SIG-M5 treated with dmso at 0.1 percent for 504 hours (cell line): Measurements from ENCODE around the gene SNRK.

Experiments
- DNase-seq: peaks from one replicate; lab custom pipeline; 2025; ENCODE audit not compliant: unreplicated experiment; lab: John Stamatoyannopoulos, UW

The SNRK gene

DNA sequence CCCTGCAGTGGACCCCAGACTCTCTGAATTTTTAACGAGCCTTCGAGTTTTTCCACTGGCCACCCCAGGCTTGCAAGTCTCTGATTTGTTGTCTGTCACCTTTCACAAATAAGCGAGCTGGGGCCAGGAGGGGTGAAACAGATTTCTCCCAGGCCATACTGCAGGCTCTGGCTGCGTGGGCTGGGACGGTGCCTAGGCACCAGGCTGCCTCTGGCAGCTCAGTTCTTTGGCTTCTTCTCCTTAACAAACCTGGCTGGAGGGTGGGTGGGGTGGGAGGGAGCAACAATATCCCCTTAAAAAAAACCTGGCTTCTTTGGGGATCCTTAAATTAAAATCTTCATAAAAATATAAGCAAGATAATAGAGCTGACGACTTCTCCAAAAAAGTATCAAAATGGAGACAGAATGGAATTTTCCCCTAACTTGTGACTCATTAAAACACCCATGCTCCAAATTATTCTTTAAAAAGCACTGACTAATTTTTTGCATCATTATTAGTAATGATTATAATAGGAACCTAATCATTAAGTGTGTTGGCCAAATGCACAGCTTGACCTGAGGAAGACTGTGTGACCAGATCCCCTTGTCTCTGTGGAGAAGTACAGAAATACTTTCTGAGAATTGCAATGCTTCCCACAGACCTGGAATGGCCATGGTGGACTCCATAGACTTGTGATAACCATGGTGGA, 84.1 kb downstream of the SNRK start:
- no peak for DNase-seq

DNA sequence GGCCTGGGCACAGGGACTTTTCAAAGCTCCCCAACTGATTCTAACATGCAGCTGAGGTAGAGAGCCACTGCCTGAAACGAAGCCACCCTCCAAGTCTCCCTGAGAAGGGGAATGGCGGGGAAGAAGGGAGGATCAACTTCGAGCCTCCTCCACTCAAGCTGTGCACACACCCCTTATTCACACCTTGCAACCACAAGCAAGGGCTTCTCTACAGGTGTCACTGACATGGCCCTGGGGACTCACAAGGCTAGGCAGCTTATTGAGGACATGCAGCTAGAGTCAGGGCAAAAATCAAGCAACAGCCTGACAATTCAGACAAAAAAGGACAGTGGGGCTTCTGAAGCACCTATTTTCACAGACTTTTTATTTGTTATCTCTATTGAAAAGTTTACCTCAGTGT, 85.2 kb downstream of the SNRK start:
- no peak for DNase-seq

DNA sequence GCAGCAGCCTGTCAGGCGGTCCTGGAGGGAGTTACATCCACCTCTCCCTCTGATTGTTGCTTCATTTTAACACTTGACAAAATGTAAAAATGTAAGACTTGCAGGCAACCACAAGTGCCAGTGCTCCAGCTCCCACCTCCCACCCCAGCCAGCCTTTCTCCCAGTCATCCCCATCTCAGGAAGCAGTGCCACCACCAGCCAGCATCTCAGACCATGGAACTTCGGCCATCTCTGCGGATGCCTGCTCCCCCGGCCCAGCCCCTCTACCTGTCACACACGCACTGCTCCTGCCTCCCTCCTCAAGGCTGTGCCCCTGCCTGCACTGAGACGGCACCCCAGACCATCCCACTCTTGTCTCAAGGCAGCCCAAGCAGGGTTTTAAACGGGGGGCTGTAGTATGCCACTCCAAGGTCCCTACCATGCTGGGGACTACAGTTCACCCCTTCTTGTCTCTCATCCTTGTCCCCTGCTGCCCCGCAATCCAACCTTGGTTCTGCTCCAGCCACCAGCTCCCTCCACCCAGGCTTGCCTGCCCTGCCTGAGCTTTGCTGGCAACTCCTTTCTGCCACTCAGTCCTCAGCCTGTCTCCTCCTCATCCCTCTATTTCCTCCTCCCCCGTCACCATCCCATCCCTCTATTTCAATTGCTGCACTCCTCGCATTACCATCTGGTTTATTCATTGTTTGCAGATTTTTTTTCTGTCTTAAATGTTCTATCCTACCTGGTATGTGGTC, 85.8 kb downstream of the SNRK start:
- no peak for DNase-seq

DNA sequence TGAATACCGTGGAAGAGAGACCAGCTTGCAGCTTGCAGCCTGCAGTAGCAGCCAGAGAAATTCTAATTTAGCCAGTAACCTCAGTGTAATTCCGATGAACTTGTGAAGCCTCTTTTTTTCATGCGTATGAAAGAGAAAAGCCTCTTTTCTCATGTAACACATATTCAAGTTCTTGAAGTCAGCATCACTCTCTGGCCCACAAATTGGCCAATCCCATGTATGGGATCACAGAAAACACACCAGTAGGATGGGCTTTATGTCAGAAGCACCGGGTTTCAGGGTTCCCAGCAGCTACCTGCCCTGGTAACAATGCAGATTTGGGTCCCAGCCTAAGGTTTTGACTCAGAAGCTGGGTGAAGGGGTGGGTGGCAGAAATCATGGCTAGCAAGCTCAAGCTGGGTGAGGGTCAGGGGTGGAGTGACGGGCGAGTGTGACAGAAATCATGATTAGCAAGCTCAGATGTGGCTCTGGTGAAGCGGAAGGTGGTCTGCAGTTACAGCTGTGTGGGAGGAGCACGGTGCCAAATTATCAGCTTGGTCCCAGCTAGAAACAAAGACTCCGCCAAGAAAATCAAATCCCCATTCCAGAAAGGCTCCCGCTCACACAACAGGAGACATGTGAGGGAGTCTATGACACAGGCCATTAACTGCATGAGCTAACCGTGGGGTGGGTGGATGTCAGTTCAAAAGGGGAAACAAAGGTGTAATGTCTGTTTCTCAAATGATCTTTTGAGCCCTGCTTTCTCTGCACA, 86.6 kb downstream of the SNRK start:
- DNase-seq = no peak

DNA sequence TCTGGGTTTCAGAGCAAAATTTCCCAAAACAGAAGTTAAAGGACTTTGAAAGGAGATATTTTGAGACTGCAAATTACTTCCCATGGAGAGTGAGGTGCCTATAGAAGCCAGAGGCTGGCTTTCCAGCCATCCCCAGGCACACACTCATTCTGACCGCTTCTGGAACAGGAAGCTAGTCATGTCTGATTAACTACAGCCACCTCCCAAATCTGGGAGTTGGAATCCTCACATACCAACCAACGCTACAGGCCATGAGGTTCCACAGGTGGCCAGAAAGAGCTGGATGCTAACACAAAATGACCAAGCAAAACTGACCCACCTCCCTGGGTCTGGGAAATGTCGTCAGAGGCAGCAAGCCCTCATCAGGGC, 87.2 kb downstream of the SNRK start:
- DNase-seq = no peak

DNA sequence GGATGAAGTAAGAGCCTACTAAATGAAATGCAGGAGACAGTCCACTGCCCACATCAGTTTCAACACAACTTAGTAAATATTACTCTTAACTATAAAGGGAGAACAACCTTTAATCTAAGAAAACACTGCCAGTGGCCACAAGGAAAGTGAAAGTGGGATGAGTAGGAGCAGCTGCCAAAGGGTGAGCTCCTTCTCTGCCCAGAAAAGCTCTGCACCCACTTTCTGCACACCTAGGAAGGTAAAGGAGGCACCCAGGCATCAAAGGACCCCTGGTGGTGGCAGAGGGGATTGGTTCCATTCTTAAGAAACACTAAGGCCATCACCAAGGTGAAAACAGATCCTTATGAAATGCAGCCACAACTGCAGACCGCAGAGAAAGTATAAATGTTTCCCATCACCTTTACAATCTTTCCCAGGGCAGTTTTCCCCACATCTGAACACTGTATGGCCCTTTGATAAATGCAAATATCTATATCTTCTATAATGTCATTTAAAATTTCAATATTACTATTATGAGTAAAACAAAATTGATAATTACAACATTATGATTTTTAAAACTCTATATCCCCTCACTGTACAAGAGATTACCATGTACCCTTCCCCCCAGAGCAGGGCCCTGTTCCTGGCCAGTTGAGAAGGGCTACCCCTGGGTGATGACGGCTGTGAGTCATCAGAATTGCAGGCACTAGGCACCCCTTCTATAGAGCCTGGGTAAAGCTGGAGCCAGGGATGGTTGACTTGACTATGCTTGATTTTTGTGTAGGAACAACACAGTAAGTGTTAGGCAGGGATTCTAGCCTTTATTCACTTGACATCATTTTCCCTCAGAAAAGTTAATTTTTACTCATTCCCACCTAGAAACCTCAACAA, 92.0 kb downstream of the SNRK start:
- peak; percentile 24 for DNase-seq

DNA sequence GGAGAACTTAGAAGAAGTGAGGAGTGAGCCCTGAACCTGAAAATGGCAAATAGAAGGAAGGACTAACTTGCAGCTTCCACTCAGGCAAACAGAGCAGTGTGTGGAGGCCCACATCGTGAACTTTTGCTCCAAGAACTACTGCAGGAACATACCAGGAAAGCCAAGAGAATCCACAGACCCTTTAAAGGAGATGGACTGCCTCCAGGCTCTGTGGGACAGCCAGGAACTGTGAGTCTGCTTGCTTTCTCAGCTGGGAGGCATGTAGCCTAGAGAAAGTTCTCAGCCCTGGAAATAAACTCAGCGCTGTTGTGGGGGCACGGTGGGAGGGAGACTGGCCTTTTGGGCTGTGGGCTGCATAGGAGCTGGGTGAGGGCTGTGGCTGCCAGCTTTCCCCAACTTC, 93.0 kb downstream of the SNRK start:
- DNase-seq = no peak

DNA sequence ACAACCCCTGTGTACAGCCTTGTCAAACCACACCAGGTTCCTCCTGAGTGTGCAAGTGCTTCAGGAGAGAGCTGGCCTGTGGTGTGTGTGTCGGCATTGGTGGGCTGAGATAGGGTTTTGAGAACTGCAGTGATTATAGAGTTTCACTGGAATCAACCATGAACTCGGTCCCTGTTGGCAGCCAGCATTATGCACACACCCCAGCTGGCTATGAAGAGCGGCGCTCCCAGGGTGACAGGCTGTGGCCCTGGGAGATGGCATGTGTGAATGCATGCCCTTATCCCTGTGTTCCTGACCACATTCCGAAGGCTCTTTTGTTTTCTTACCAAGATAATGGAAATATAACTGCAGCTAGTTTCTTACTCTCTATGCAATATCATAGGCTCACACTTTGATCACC, 101.8 kb downstream of the SNRK start:
- no peak for DNase-seq

DNA sequence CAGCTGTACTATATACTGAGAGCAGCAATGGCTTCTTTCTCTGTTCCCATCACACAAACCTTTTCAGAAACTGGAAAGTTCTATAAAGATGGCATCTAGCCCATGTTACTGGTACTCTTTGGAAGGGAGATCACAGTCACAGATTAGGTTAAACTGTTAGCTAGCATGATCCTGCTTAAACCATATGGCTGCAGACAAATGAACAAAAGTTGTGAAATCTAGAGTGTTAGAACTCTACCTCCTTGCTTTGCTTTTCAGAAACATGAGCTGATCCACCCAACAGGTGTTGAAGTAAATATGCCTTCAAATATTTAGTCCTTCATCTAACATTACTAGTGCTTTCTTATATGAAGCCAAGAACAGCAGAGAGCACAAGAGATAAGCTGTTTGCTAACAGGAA, 102.6 kb downstream of the SNRK start:
- no peak for DNase-seq

DNA sequence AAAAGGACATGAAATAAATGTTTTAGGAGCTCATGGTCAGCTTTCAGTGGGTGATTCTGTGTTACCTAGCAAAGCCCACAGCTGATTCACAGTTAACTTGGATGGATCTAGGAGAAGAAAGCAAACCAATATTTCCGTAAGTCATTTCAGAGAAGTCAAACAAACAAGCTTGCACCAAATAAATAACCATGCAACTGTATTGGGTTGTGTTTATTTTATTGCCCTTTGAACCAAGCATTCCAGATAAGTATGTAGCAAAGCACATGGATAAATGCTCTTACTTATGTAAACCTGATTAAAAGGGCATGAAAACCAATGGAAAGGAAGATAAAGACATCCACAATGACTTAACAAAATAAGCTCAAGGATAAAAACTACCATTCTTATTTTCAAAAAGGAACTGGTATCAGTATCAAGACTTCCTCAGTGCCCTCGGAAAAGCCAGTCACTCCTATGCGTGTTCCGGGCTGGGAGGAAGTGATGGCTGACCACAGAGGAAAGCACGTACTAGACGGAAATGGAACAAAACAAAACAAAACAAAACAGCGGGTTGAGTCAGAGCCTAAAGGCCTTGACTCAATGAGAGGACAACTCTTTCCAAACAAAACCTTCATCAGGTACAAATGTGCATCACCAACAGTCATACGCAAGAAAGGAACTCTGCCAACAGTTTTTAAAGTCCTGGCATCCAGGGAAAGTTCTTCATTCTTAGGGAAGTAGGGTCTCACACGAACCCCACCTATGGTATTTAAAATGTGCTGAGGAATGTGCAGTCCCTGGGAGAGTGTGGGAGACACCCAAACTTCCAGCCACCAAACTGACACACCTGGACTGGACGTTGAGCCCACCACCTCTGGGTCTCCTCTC, 103.3 kb downstream of the SNRK start:
- DNase-seq = peak; percentile 79

DNA sequence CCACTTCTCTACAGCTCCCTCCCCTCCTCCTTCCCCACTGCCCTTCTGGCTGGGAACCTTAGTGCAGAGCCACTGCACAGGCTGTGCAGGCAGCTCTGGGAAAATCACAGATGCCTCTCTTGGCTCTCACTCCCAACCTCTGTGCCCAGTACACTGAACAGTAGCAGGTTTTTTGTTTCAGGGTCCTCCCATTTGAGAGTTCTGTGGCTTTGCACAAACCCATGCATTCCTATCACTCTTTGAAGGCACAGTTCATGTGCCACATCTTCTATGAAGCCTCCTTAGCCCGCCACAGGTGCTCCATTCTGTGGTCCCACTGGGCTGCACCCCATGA, 103.9 kb downstream of the SNRK start:
- no peak for DNase-seq

DNA sequence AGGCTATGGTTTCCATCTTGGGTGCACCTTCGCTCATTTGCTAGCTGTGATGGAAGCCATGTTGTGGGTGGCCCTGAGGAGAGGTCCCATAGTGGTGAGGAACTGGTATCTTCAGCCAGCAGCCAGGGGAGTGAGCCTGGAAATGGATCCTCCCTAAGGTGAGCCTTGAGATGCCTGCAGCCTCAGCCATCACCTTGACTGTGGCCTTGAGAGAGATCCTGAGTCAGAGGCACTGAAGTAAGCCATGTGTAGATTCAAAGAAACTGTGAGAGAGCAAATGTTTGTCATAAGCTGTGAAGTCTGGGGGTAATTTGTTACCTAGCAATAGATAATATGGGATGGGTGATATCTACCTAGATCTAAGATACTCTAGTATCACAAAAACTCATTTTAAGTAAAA, 105.3 kb downstream of the SNRK start:
- DNase-seq = no peak

DNA sequence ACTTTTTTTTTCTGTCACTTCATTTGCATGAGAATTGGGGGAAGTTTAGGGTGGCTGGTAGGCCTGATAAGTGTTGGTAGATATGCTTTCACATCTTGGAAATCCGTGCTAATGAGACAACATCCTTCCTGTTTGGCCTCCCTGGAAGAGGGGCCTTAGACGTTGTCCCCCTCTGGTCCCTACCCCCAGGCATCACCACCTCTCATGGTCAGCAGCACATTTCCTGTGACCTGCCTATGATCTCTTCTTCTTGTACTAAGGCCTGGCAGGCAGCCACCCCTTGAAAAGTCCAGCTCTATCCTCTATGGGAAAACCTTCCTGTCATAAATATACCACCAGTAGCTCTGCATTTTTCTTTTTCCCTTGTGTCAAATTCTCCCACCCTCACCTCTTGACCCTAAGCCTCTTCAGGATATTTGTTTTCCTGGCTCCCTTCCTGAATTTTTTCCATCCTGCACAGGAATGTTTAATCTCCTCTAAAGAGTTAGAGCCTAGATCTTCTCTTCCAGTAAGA, 107.8 kb downstream of the SNRK start:
- no peak for DNase-seq

DNA sequence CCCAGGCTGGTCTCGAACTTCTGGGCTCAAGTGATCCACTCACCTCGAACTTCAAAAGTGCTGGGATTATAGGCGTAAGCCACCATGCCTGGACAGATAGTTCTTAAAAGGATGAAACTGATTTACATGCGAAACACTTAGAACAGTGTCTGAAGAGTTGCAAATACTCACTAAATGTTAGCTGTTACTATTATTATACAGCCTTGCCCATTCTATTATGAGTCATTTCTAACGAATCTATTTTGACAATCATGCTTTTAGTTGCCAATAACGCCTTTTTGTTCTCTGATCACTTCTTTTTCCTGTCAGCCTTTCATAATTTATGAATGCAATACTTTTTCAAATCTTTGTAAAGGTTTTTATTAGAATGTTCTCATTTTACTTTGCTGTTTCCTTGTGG, 112.7 kb downstream of the SNRK start:
- no peak for DNase-seq

DNA sequence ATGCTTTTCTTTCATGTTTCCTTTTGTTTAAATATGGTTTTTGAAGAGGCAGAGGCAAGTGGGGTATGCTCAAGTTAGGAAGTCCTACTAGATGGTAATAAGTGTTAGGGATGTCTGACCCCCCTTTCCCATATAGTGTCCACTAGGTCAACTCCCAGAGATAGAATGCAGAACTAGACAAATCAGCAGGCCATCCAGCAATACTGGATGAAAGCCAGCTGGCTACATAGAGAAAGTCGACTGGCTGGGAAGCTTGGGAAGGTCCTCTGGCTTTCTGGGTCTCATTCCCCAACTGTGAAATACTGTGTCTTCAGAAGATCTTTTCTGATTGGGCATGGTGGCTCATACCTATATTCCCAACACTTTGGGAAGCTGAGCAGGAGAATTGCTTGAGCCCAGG, 113.8 kb downstream of the SNRK start:
- no peak for DNase-seq
